ENCODE results near the gene SHROOM3.
"Not testable (repeated sequence)": the region's sequence is repeated elsewhere in the genome, so short reads cannot be mapped to it uniquely, and the experiment has no call there.

SHROOM3 gene

GRCh38 chr4:76594173-76594572, 159.1 kb downstream of the SHROOM3 start:
- no peak for DNase-seq (ENCODE audit: low read depth)

GRCh38 chr4:76595435-76595834, 160.4 kb downstream of the SHROOM3 start:
- DNase-seq (ENCODE audit: low read depth): no peak

GRCh38 chr4:76596713-76597112, 161.7 kb downstream of the SHROOM3 start:
- DNase-seq (ENCODE audit: low read depth): no peak

GRCh38 chr4:76597423-76597979, 162.5 kb downstream of the SHROOM3 start:
- DNase-seq (ENCODE audit: low read depth): no peak

- no peak for DNase-seq (ENCODE audit: low read depth)
These were observed 165.4 kb downstream of the SHROOM3 start for GRCh38 chr4:76600447-76600846.

- DNase-seq (ENCODE audit: low read depth): no peak
These were observed 166.8 kb downstream of the SHROOM3 start for GRCh38 chr4:76601791-76602190.

- peak; percentile 28 for DNase-seq (ENCODE audit: low read depth)
These were observed 170.1 kb downstream of the SHROOM3 start for GRCh38 chr4:76605099-76605563.

- DNase-seq (ENCODE audit: low read depth): no peak
These were observed 171.7 kb downstream of the SHROOM3 start for GRCh38 chr4:76606645-76607265.

- no peak for DNase-seq (ENCODE audit: low read depth)
These were observed 172.3 kb downstream of the SHROOM3 start for GRCh38 chr4:76607266-76607799.

- no peak for DNase-seq (ENCODE audit: low read depth)
These were observed 172.8 kb downstream of the SHROOM3 start for GRCh38 chr4:76607846-76608245.

GRCh38 chr4:76608549-76608948, 173.5 kb downstream of the SHROOM3 start:
- not testable (repeated sequence) for DNase-seq (ENCODE audit: low read depth)

- peak; percentile 23 for DNase-seq (ENCODE audit: low read depth)
These were observed 175.9 kb downstream of the SHROOM3 start for GRCh38 chr4:76610751-76611547.

- no peak for DNase-seq (ENCODE audit: low read depth)
These were observed 176.7 kb downstream of the SHROOM3 start for GRCh38 chr4:76611616-76612207.

- DNase-seq (ENCODE audit: low read depth): no peak
These were observed 179.6 kb downstream of the SHROOM3 start for GRCh38 chr4:76614589-76614988.

- DNase-seq (ENCODE audit: low read depth): no peak
These were observed 181.0 kb downstream of the SHROOM3 start for GRCh38 chr4:76615999-76616398.

- DNase-seq (ENCODE audit: low read depth): no peak
These were observed 181.5 kb downstream of the SHROOM3 start for GRCh38 chr4:76616526-76616925.

GRCh38 chr4:76620723-76621468, 185.9 kb downstream of the SHROOM3 start:
- DNase-seq (ENCODE audit: low read depth): no peak

- peak; percentile 89 for DNase-seq (ENCODE audit: low read depth)
These were observed 187.1 kb downstream of the SHROOM3 start for GRCh38 chr4:76622126-76622525.

- DNase-seq (ENCODE audit: low read depth): no peak
These were observed 187.7 kb downstream of the SHROOM3 start for GRCh38 chr4:76622717-76623116.

GRCh38 chr4:76623217-76624045, 188.4 kb downstream of the SHROOM3 start:
- peak; percentile 21 for DNase-seq (ENCODE audit: low read depth)

GRCh38 chr4:76624241-76624681, 189.2 kb downstream of the SHROOM3 start:
- DNase-seq (ENCODE audit: low read depth): peak; percentile 86

All from ELR (cell line).